Adipose tissue (tissue), 3 donors: ENCODE results near the gene PIRT. TPM values are rescaled to one million over a fixed set of nuclear protein-coding genes. Genes with fewer than 3 reads are reported as not detected.
"Not testable (repeated sequence)": the region's sequence is repeated elsewhere in the genome, so short reads cannot be mapped to it uniquely, and the experiment has no call there.

Experiments used
- H3K27ac ChIP-seq: one replicate; pipeline ENCODE4 v1.5.1; 2013; ENCODE audit warnings: low read depth, low read length
- WGBS, 3 donors: extraction: QIAGEN DNeasy Blood & Tissue Kit; methylation state at CpG; one replicate each; pipeline ENCODE4 v1.1.7; 2013; 5-methylcytosine and 5-hydroxymethylcytosine counted together
- polyA plus RNA-seq, 3 donors: library from polyadenylated mRNA; stranded (reverse); fragments of 200-250 nt; gene quantifications; one replicate each; pipeline ENCODE4 v1.2.3, GENCODE V29; 2013
- donor health status: healthy with polysubstance abuse.
- donor health status: Bipolar disorder and iron deficiency.
- donor health status: healthy.

PIRT gene
- polyA plus RNA-seq, result under 1 TPM in 1 of 3 donors, not detected in 2; 0.03 TPM

GRCh38 chr17:10837921-10838320 lies at the start of gene PIRT:
Gene PIRT (minus strand): TSS chr17:10838087. CDS start chr17:10825645, 12,442 bp downstream.
- WGBS, 3 donors, result 68 to 82% (median 73%) methylated on average over 8 of the region's 8 CpGs
- no peak within 1 kb of the TSS for H3K27ac ChIP-seq

- WGBS, 3 donors, result 28 to 41% (median 39%) methylated on average over 4 of the region's 4 CpGs
- no peak overlapping the region for H3K27ac ChIP-seq
These were observed 44.1 kb upstream of the PIRT start for GRCh38 chr17:10881959-10882358.

GRCh38 chr17:10879190-10879836 lies 41.4 kb upstream of the PIRT start:
- H3K27ac ChIP-seq, result no peak overlapping the region
- 4 to 22% (median 15%) methylated on average over 9 of the region's 9 CpGs for WGBS, 3 donors

GRCh38 chr17:10875984-10876555 lies 38.2 kb upstream of the PIRT start:
- 4 to 5% (median 5%) methylated on average over 7 of the region's 7 CpGs for WGBS, 3 donors
- no peak overlapping the region for H3K27ac ChIP-seq

GRCh38 chr17:10875430-10875851 lies 37.6 kb upstream of the PIRT start:
- WGBS, 3 donors, result 14 to 24% (median 18%) methylated on average over 9 of the region's 9 CpGs
- no peak overlapping the region for H3K27ac ChIP-seq

GRCh38 chr17:10871914-10872313 lies 34.0 kb upstream of the PIRT start:
- 33 to 40% (median 38%) methylated on average over 5 of the region's 5 CpGs for WGBS, 3 donors
- H3K27ac ChIP-seq, result no peak overlapping the region

GRCh38 chr17:10870336-10871050 lies 32.6 kb upstream of the PIRT start:
- 76 to 91% (median 90%) methylated on average over 8 of the region's 8 CpGs for WGBS, 3 donors

GRCh38 chr17:10868744-10869143 lies 30.9 kb upstream of the PIRT start:
- 87 to 95% (median 93%) methylated on average over 2 of the region's 2 CpGs for WGBS, 3 donors
- not testable (repeated sequence) for H3K27ac ChIP-seq

More at GRCh38 chr17:10870336-10871050, 32.6 kb upstream of the PIRT start:
- H3K27ac ChIP-seq, result no peak overlapping the region

GRCh38 chr17:10859051-10859450 lies 21.2 kb upstream of the PIRT start:
- 53 to 90% (median 85%) methylated on average over 3 of the region's 3 CpGs for WGBS, 3 donors
- no peak overlapping the region for H3K27ac ChIP-seq

- H3K27ac ChIP-seq, result no peak overlapping the region
- WGBS, 3 donors, result 39 to 48% (median 45%) methylated on average over 4 of the region's 4 CpGs
These were observed 20.1 kb upstream of the PIRT start for GRCh38 chr17:10857976-10858375.

- 85 to 94% (median 89%) methylated on average over 5 to 6 of the region's 6 CpGs for WGBS, 3 donors
- H3K27ac ChIP-seq, result not testable (repeated sequence)
These were observed 8.7 kb upstream of the PIRT start for GRCh38 chr17:10846636-10847035.

- no peak overlapping the region for H3K27ac ChIP-seq
- WGBS, 3 donors, result 15 to 19% (median 18%) methylated on average over 6 of the region's 6 CpGs
These were observed 7.5 kb upstream of the PIRT start for GRCh38 chr17:10845388-10845751.

GRCh38 chr17:10844621-10845387 lies 6.9 kb upstream of the PIRT start:
- H3K27ac ChIP-seq, result no peak overlapping the region
- 5 to 10% (median 6%) methylated on average over 27 to 28 of the region's 28 CpGs for WGBS, 3 donors

GRCh38 chr17:10843811-10844210 lies 5.9 kb upstream of the PIRT start:
- WGBS, 3 donors, result 47 to 48% (median 47%) methylated on average over 7 of the region's 7 CpGs

GRCh38 chr17:10842658-10843057 lies 4.8 kb upstream of the PIRT start:
- H3K27ac ChIP-seq, result no peak overlapping the region
- 61 to 76% (median 69%) methylated on average over 4 of the region's 4 CpGs for WGBS, 3 donors

More at GRCh38 chr17:10843811-10844210, 5.9 kb upstream of the PIRT start:
- H3K27ac ChIP-seq, result peak overlapping the region; percentile 35

- WGBS, 3 donors, result 81 to 94% (median 82%) methylated on average over 5 of the region's 5 CpGs
- H3K27ac ChIP-seq, result no peak overlapping the region
These were observed 795 bp upstream of the PIRT start for GRCh38 chr17:10838682-10839081.

- WGBS, 3 donors, result 29 to 75% (median 73%) methylated on average over 15 of the region's 15 CpGs
- no peak overlapping the region for H3K27ac ChIP-seq
These were observed 809 bp downstream of the PIRT start for GRCh38 chr17:10836966-10837590.

- no peak overlapping the region for H3K27ac ChIP-seq
- WGBS, 3 donors, result 86 to 91% (median 89%) methylated on average over 7 of the region's 7 CpGs
These were observed 1.7 kb downstream of the PIRT start for GRCh38 chr17:10836145-10836544.
